ENCODE data around the gene SUCLG2. TPM values are rescaled to one million over a fixed set of nuclear protein-coding genes. Genes with fewer than 3 reads are reported as not detected.

The SUCLG2 gene
- total RNA-seq, 1 experiment from 2014 or later, result 38.5 TPM

GRCh38 chr3:67500709-67501108, 153.7 kb downstream of the SUCLG2 start:
- no peaks in the 10 kb centered on the region for H3K4me1 Mint-ChIP-seq
- Histone ChIP-seq H4K8ac (replicated peaks; ENCODE audit: insufficient read length, low read depth, low read length) (no peak overlapping the region), H3K79me2 (ENCODE audit: insufficient read depth, low read length) (no peaks in the 10 kb centered on the region), H3K14ac (ENCODE audit: insufficient read depth, low read length) (no peak overlapping the region), H3K9ac (ENCODE audit: extremely low read depth, insufficient read length, low read length) (no peak overlapping the region), H2BK15ac (ENCODE audit: low read depth, low read length) (no peak overlapping the region), H3K4ac (ENCODE audit: low read depth, low read length) (no peak overlapping the region), H3K9me3 (ENCODE audit: control insufficient read depth, low read depth, low read length) (no peaks in the 10 kb centered on the region), H4K20me1 (ENCODE audit: control insufficient read depth, insufficient read depth, insufficient read length) (no peaks in the 10 kb centered on the region), H3K4me1 (ENCODE audit: insufficient read depth, low read length) (no peaks in the 10 kb centered on the region), H2BK20ac (ENCODE audit: low read depth, low read length, poor library complexity, severe bottlenecking) (no peak overlapping the region), H3K27ac (ENCODE audit: insufficient read length, low read depth, low read length) (no peak overlapping the region), H3K23me2 (ENCODE audit: insufficient read length, low read depth, low read length, poor library complexity, severe bottlenecking) (no peaks in the 10 kb centered on the region), H2BK12ac (ENCODE audit: insufficient read length, low read depth, low read length) (no peak overlapping the region), H3K23ac (ENCODE audit: insufficient read length, low read depth, low read length) (no peak overlapping the region), H2BK120ac (ENCODE audit: low read depth, low read length, poor library complexity, severe bottlenecking) (no peak overlapping the region), H2BK5ac (ENCODE audit: insufficient read length, low read length) (no peak overlapping the region), H3T11ph (ENCODE audit: low read length) (no peak overlapping the region), H4K5ac (ENCODE audit: insufficient read length, low read depth, low read length) (no peak overlapping the region), H2AK5ac (ENCODE audit: insufficient read length, low read length) (no peak overlapping the region), H2AFZ (ENCODE audit: low read length) (no peak overlapping the region), H3K79me1 (ENCODE audit: insufficient read depth, low read depth, low read length, poor library complexity, severe bottlenecking) (no peaks in the 10 kb centered on the region), H3K56ac (ENCODE audit: insufficient read length, low read depth, low read length) (no peak overlapping the region), H3K27me3 (ENCODE audit: insufficient read depth, low read length) (no peaks in the 10 kb centered on the region), H3K18ac (ENCODE audit: insufficient read length, low read depth, low read length) (no peak overlapping the region), H3K4me2 (ENCODE audit: insufficient read depth, insufficient read length, low read length) (no peak overlapping the region), H4K91ac (ENCODE audit: insufficient read length, low read depth, low read length) (no peak overlapping the region)
- H3K9me3 Mint-ChIP-seq, result no peaks in the 10 kb centered on the region
- peaks cover 0 to under 1% (median under 1%) of the 10 kb centered on the region in 3 experiments; a peak in 3 of 7 replicates for H3K36me3 Mint-ChIP-seq (ENCODE audit: insufficient read depth in 1 of 3, low read depth in 3 of 3)
- no peak for DNase-seq
- WGBS (ENCODE audit: extremely low coverage, insufficient read length, low lambda C conversion rate), result no CpG with 5 or more reads among the region's 2 CpGs
- no peak overlapping the region; a peak in 1 of 7 replicates for H3K27ac Mint-ChIP-seq
- no peak overlapping the region for H3K4me3 Mint-ChIP-seq
- no peaks in the 10 kb centered on the region for H3K27me3 Mint-ChIP-seq (ENCODE audit: low read depth)
- no peak for TF ChIP-seq CTCF (conservative IDR thresholded peaks at IDR 0.05)

Measured in H9 (cell line).